ENCODE measurements around the gene SNN. TPM values are rescaled to one million over a fixed set of nuclear protein-coding genes. Genes with fewer than 3 reads are reported as not detected.

SNN gene
- total RNA-seq, 2 experiments from 2014 or later, result 21.7 to 23.4 TPM

GRCh38 chr16:11679941-11680911 lies 12.0 kb downstream of the SNN start:
- peaks cover 75% of the 10 kb centered on the region for H3K4me1 Mint-ChIP-seq
- peaks cover 73% of the 10 kb centered on the region for H3K36me3 Mint-ChIP-seq (ENCODE audit: low read depth)
- no peak for DNase-seq
- ChIA-PET POLR2A (no interaction called here), CTCF (interaction anchor here (0.8 to 2.0 kb wide), 3 partner anchors 11 to 148 kb away, joined by 3 to 7 read pairs (median 6); partner anchors contain the start of gene ZC3H7A)
- peak overlapping the region; percentile 88 for H3K27ac Mint-ChIP-seq
- no peaks in the 10 kb centered on the region for H3K27me3 Mint-ChIP-seq
- H3K9me3 Mint-ChIP-seq, result no peaks in the 10 kb centered on the region
- no peak overlapping the region for H3K4me3 Mint-ChIP-seq

- no peaks in the 10 kb centered on the region for H3K27me3 Mint-ChIP-seq
- POLR2A ChIA-PET, result no interaction called here
- no peak for DNase-seq
- H3K9me3 Mint-ChIP-seq, result no peaks in the 10 kb centered on the region
- peaks cover 66% of the 10 kb centered on the region for H3K4me1 Mint-ChIP-seq
- H3K27ac Mint-ChIP-seq, result peak overlapping the region; percentile 88
- CTCF ChIA-PET, result no interaction called here
- H3K4me3 Mint-ChIP-seq, result peak overlapping the region; percentile 47
- H3K36me3 Mint-ChIP-seq (ENCODE audit: low read depth), result peaks cover 75% of the 10 kb centered on the region
Measured at GRCh38 chr16:11681556-11681955, 13.3 kb downstream of the SNN start.

GRCh38 chr16:11681976-11682654 lies 13.9 kb downstream of the SNN start:
- POLR2A ChIA-PET, result no interaction called here
- H3K4me3 Mint-ChIP-seq, result peak overlapping the region; percentile 47

GRCh38 chr16:11682655-11683096 lies 14.4 kb downstream of the SNN start:
- Mint-ChIP-seq H3K36me3 (ENCODE audit: low read depth) (peaks cover 74% of the 10 kb centered on the region), H3K4me3 (no peak overlapping the region), H3K27ac (peak overlapping the region; percentile 10), H3K9me3 (no peaks in the 10 kb centered on the region), H3K27me3 (no peaks in the 10 kb centered on the region), H3K4me1 (peaks cover 56% of the 10 kb centered on the region)
- CTCF ChIA-PET, result no interaction called here
- POLR2A ChIA-PET, result no interaction called here
- DNase-seq, result no peak

More at GRCh38 chr16:11681976-11682654, 13.9 kb downstream of the SNN start:
- DNase-seq, result no peak
- Mint-ChIP-seq H3K27ac (peak overlapping the region; percentile 88), H3K27me3 (no peaks in the 10 kb centered on the region), H3K36me3 (ENCODE audit: low read depth) (peaks cover 74% of the 10 kb centered on the region), H3K9me3 (no peaks in the 10 kb centered on the region), H3K4me1 (peaks cover 60% of the 10 kb centered on the region)
- CTCF ChIA-PET, result no interaction called here

- ChIA-PET CTCF (interaction anchor here (0.6 to 1.7 kb wide), 3 partner anchors 18 to 120 kb away, joined by 3 to 4 read pairs (median 3); partner anchors contain the start of gene TXNDC11), POLR2A (no interaction called here)
- H3K9me3 Mint-ChIP-seq, result no peaks in the 10 kb centered on the region
- H3K27ac Mint-ChIP-seq, result no peak overlapping the region
- DNase-seq, result no peak
- peaks cover 54% of the 10 kb centered on the region for H3K4me1 Mint-ChIP-seq
- H3K27me3 Mint-ChIP-seq, result no peaks in the 10 kb centered on the region
- peaks cover 74% of the 10 kb centered on the region for H3K36me3 Mint-ChIP-seq (ENCODE audit: low read depth)
- H3K4me3 Mint-ChIP-seq, result no peak overlapping the region
Measured at GRCh38 chr16:11683145-11683544, 14.9 kb downstream of the SNN start.

GRCh38 chr16:11684231-11685025 lies 16.2 kb downstream of the SNN start:
- H3K4me3 Mint-ChIP-seq, result no peak overlapping the region
- H3K4me1 Mint-ChIP-seq, result peaks cover 55% of the 10 kb centered on the region
- no peaks in the 10 kb centered on the region for H3K9me3 Mint-ChIP-seq
- no peak overlapping the region for H3K27ac Mint-ChIP-seq
- no peak for DNase-seq
- no peaks in the 10 kb centered on the region for H3K27me3 Mint-ChIP-seq
- H3K36me3 Mint-ChIP-seq (ENCODE audit: low read depth), result peaks cover 75% of the 10 kb centered on the region
- ChIA-PET CTCF (interaction anchor here (0.7 to 1.7 kb wide), 3 partner anchors 19 to 404 kb away, joined by 3 to 4 read pairs (median 3); partner anchors contain the start of gene TXNDC11), POLR2A (no interaction called here)

GRCh38 chr16:11685844-11686618 lies 17.8 kb downstream of the SNN start:
- Mint-ChIP-seq H3K4me1 (peaks cover 42% of the 10 kb centered on the region), H3K9me3 (no peaks in the 10 kb centered on the region), H3K4me3 (no peak overlapping the region), H3K27me3 (no peaks in the 10 kb centered on the region), H3K36me3 (ENCODE audit: low read depth) (peaks cover 68% of the 10 kb centered on the region), H3K27ac (no peak overlapping the region)
- ChIA-PET POLR2A (no interaction called here), CTCF (interaction anchor here (0.6 to 1.1 kb wide), 2 partner anchors 155 to 203 kb away, joined by 3 read pairs; no protein-coding TSS in a partner anchor)
- no peak for DNase-seq

- no peak for DNase-seq
- Mint-ChIP-seq H3K4me3 (no peak overlapping the region), H3K36me3 (ENCODE audit: low read depth) (peaks cover 66% of the 10 kb centered on the region), H3K27ac (no peak overlapping the region), H3K27me3 (no peaks in the 10 kb centered on the region), H3K4me1 (peaks cover 34% of the 10 kb centered on the region), H3K9me3 (no peaks in the 10 kb centered on the region)
- CTCF ChIA-PET, result interaction anchor here (0.6 kb wide), 1 partner anchor 202 kb away, joined by 3 read pairs; no protein-coding TSS in a partner anchor
- POLR2A ChIA-PET, result interaction anchor here (0.6 kb wide), 1 partner anchor 73 kb away, joined by 8 read pairs; no protein-coding TSS in a partner anchor
Measured at GRCh38 chr16:11686713-11687380, 18.6 kb downstream of the SNN start.

GRCh38 chr16:11687601-11688519 lies 19.6 kb downstream of the SNN start:
- ChIA-PET POLR2A (interaction anchor here (0.7 kb wide), 1 partner anchor 181 kb away, joined by 12 read pairs; no protein-coding TSS in a partner anchor), CTCF (interaction anchor here (0.7 to 2.2 kb wide), 4 partner anchors 14 to 265 kb away, joined by 3 to 9 read pairs (median 4); no protein-coding TSS in a partner anchor)
- Mint-ChIP-seq H3K4me1 (peaks cover 24% of the 10 kb centered on the region), H3K27ac (peak overlapping the region; percentile 81), H3K36me3 (ENCODE audit: low read depth) (peaks cover 70% of the 10 kb centered on the region), H3K27me3 (no peaks in the 10 kb centered on the region), H3K9me3 (no peaks in the 10 kb centered on the region), H3K4me3 (no peak overlapping the region)
- DNase-seq, result no peak

GRCh38 chr16:11688520-11688886 lies 20.2 kb downstream of the SNN start:
- H3K4me1 Mint-ChIP-seq, result peaks cover 18% of the 10 kb centered on the region
- peaks cover 68% of the 10 kb centered on the region for H3K36me3 Mint-ChIP-seq (ENCODE audit: low read depth)
- no peak for DNase-seq
- H3K9me3 Mint-ChIP-seq, result no peaks in the 10 kb centered on the region
- H3K27ac Mint-ChIP-seq, result peak overlapping the region; percentile 25
- H3K4me3 Mint-ChIP-seq, result no peak overlapping the region
- ChIA-PET CTCF (interaction anchor here (0.6 to 2.2 kb wide), 7 partner anchors 9 to 482 kb away, joined by 3 to 9 read pairs (median 4); no protein-coding TSS in a partner anchor), POLR2A (interaction anchor here (0.7 kb wide), 1 partner anchor 180 kb away, joined by 12 read pairs; no protein-coding TSS in a partner anchor)
- no peaks in the 10 kb centered on the region for H3K27me3 Mint-ChIP-seq

Data from activated CD4-positive, alpha-beta T cell treated with anti-CD3 and anti-CD28 coated beads, Interleukin-2, amount 10 ng/mL, durations not matched to agents 7 days and 5 days (primary cell).